Mucosa of descending colon (tissue), 3 donors: ENCODE results near the gene GNA14. TPM values are rescaled to one million over a fixed set of nuclear protein-coding genes. Genes with fewer than 3 reads are reported as not detected.
"Not testable (repeated sequence)": the region's sequence is repeated elsewhere in the genome, so short reads cannot be mapped to it uniquely, and the experiment has no call there.

ENCODE experiments used
- ATAC-seq: fragments of 200-7000 bp; cut with Tn5 transposase; one replicate; pipeline ENCODE4 v1.9.1; 2020; ENCODE audit warnings: mild to moderate bottlenecking, moderate library complexity
- DNase-seq, 3 donors: peaks; one replicate each; pipeline ENCODE4 v3.0.0-alpha.2; 2020
- H3K36me3 ChIP-seq: fragments of 200-600 bp; one replicate; pipeline ENCODE4 v1.8.0; 2021; ENCODE audit warnings: low read depth, mild to moderate bottlenecking
- H3K4me1 ChIP-seq: fragments of 200-600 bp; one replicate; pipeline ENCODE4 v1.8.0; 2021; ENCODE audit warnings: low read depth, mild to moderate bottlenecking
- H3K4me3 ChIP-seq: fragments of 200-600 bp; one replicate; pipeline ENCODE4 v1.8.0; 2021; ENCODE audit warnings: mild to moderate bottlenecking
- H3K9me3 ChIP-seq: fragments of 200-600 bp; one replicate; pipeline ENCODE4 v1.8.0; 2021; ENCODE audit warnings: mild to moderate bottlenecking
- CTCF ChIP-seq: fragments of 200-600 bp; IDR thresholded peaks from one replicate; pipeline ENCODE4 v1.8.0; 2022; ENCODE audit warnings: antibody characterized with exemption, mild to moderate bottlenecking
- intact Hi-C, 2 donors: fragments of 100-400 bp; cut with DNase I in 1 of 2; cut with micrococcal nuclease in 1 of 2; formaldehyde crosslinking; loops; one replicate each; pipeline versions ENCODE4 v1.11.0 to v1.11.1; 2022; cut with DNase I, micrococcal nuclease
- total RNA-seq, 3 donors: library from RNA; stranded (reverse); fragmentation: NEBNext Ultra II Directional in 2 of 3; extraction: Animal tissue kit (Norgen Biotek cat#: 25700) in 2 of 3; gene quantifications; one replicate each; pipeline versions ENCODE4 v1.2.1 to v1.2.4, GENCODE V29; 2021 to 2023
- donor health status: DM: no; HTN: no; CAD: no; lungs with moderate emphysema.
- donor health status: DM: no; HTN: no; CAD: no.
- donor health status: DM: no; HTN: yes; CAD: no.

GNA14 gene
- total RNA-seq, 3 donors from 2014 or later, result 7.0 to 14.6 (median 7.4) TPM

GRCh38 chr9:77588271-77588937 lies 59.7 kb downstream of the GNA14 start:
- no peak for DNase-seq
- Histone ChIP-seq H3K4me1 (peaks cover 20% of the 10 kb centered on the region), H3K4me3 (no peak overlapping the region)

DNA sequence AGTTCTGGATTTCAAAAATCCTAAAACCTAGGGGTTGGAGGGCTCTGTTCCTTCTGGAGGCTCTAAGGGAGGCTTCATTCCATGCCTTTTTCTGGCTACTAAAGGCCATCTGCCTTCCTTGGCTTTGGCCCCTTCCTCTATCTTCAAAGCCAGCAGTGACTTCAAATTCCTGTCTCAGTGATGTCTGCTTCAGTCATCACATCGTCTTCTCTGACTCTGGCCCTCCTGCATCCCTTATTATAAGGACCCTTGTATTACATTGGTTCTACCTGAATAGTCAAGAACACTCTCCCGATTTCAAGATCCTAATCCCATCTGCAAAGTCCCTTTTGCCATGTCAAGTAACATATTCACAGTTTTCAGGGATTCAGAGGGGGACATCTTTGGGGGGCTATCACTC lies 60.3 kb downstream of the GNA14 start:
- TF ChIP-seq CTCF, result no peak
- H3K9me3 ChIP-seq, result no peaks in the 10 kb centered on the region
- peaks cover 20% of the 10 kb centered on the region for H3K4me1 ChIP-seq
- DNase-seq (no peak), ATAC-seq (no peak)
- no peaks in the 10 kb centered on the region for H3K36me3 ChIP-seq
- intact Hi-C loops, result no loop called here
- no peak overlapping the region for H3K4me3 ChIP-seq

More at GRCh38 chr9:77588271-77588937, 59.7 kb downstream of the GNA14 start:
- no peaks in the 10 kb centered on the region for H3K9me3 ChIP-seq
- TF ChIP-seq CTCF, result no peak
- peak; percentile 47 for ATAC-seq
- H3K36me3 ChIP-seq, result no peaks in the 10 kb centered on the region
- intact Hi-C loops, result no loop called here

DNA sequence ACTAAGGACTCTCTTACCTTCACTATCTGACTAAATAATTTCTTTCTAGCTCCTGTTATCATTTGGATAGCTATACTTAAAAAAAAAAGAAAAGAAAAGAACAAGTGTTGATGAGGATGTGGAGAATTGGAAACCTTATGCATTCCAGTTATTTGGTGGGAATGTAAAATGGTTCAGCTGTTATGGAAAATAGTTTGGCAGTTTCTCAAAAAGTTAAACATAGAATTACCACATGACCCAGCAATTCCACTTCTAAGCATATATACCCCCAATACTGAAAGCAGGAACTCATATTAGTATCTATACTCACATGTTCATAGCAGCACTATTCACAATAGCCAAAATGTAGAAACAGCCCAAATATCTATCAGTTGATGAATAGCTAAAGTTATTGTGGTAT lies 61.1 kb downstream of the GNA14 start:
- Histone ChIP-seq H3K4me1 (peaks cover 20% of the 10 kb centered on the region), H3K4me3 (no peak overlapping the region), H3K36me3 (no peaks in the 10 kb centered on the region), H3K9me3 (no peaks in the 10 kb centered on the region)
- ATAC-seq (no peak), DNase-seq (no peak)
- no peak for TF ChIP-seq CTCF
- intact Hi-C loops, result no loop called here

GRCh38 chr9:77586591-77586990 lies 61.5 kb downstream of the GNA14 start:
- intact Hi-C loops, result no loop called here
- no peak for ATAC-seq
- Histone ChIP-seq H3K9me3 (no peaks in the 10 kb centered on the region), H3K4me3 (no peak overlapping the region), H3K4me1 (peaks cover 20% of the 10 kb centered on the region), H3K36me3 (no peaks in the 10 kb centered on the region)
- TF ChIP-seq CTCF, result no peak
- DNase-seq, result no peak

GRCh38 chr9:77585335-77585786 lies 62.8 kb downstream of the GNA14 start:
- intact Hi-C loops, result no loop called here
- Histone ChIP-seq H3K4me3 (no peak overlapping the region), H3K4me1 (peaks cover 14% of the 10 kb centered on the region), H3K9me3 (no peaks in the 10 kb centered on the region), H3K36me3 (no peaks in the 10 kb centered on the region)
- DNase-seq (no peak), ATAC-seq (peak; percentile 34)
- TF ChIP-seq CTCF, result no peak

DNA sequence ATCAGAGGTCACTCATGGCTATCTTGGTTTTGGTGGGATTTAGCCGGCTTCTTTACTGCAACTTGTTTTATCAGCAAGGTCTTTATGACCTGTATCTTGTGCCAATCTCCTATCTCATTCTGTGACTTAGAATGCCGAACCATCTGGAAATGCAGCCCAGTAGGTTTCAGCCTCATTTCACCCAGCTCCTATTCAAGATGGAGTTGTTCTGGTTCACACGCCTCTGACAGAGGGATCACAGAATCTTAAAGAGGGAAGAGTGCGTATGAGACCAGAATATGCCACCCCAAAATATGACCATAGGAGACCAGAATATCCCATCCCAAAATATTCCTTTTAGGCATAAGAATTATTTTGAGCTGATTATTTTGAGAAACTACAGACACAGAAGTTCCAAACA lies 63.2 kb downstream of the GNA14 start:
- H3K36me3 ChIP-seq, ATAC-seq, DNase-seq, intact Hi-C loops, H3K4me3 ChIP-seq, H3K4me1 ChIP-seq, H3K9me3 ChIP-seq: not testable (repeated sequence)
